Right lung (tissue), 5 donors: ENCODE data around the gene GRB14. TPM values are rescaled to one million over a fixed set of nuclear protein-coding genes. Genes with fewer than 3 reads are reported as not detected.
"Not testable (repeated sequence)": the region's sequence is repeated elsewhere in the genome, so short reads cannot be mapped to it uniquely, and the experiment has no call there.

Source experiments
- DNase-seq, 2 donors: peaks; one replicate each; pipeline ENCODE4 v3.0.0-alpha.2; 2013
- polyA plus RNA-seq, 5 donors: library from polyadenylated mRNA; unstranded; fragments of 120-200 nt; gene quantifications; one replicate each; pipeline versions ENCODE4 v1.2.1 to v1.2.3, GENCODE V29; 2013; ENCODE audit warnings: inconsistent platforms in 1 of 5, low replicate concordance in 1 of 5; ENCODE audit not compliant: insufficient read length in 5 of 5, insufficient read depth in 1 of 5

The GRB14 gene
- polyA plus RNA-seq, 5 donors: 44.7 to 77.4 (median 66.2) TPM

DNA sequence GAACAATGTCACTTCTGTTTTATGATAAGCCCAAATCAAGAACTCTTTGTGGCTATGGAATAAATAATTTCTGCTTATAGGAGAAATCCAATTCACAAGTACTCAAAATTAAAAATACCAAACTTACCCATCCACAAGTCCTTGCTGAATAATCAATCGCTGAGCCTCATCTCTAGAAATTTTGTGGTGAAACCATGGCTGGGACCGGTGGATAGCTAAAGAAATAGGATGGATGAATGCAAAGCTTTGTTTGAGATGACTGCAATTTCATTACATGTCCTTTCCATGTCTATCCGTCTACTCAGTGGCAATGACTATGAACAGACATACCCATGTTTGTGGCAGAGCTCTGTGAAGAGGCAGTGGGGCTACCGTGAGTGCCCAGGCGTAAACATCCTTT is 124.4 kb downstream of the GRB14 start:
- no peak for DNase-seq

DNA sequence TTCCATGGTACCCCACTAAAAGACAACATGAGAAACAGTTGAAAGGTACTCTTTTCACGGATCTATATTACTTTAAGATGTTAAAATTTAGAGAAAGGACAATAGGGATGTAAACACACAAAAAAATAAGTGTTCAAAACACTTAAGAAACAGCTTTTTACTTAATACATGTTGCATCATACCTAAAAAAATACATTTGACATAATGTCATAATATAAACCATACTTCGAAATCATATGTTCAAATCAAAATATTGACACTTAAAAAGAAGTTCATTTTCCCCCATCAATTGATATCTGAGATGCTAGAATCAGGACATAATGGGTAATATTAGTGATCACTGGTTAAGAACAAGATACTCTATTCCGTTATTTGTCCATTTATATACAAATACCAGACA is 124.9 kb downstream of the GRB14 start:
- DNase-seq: no peak

GRCh38 chr2:164495491-164496223 is 125.6 kb downstream of the GRB14 start:
- peak; percentile 4 to 11 for DNase-seq

DNA sequence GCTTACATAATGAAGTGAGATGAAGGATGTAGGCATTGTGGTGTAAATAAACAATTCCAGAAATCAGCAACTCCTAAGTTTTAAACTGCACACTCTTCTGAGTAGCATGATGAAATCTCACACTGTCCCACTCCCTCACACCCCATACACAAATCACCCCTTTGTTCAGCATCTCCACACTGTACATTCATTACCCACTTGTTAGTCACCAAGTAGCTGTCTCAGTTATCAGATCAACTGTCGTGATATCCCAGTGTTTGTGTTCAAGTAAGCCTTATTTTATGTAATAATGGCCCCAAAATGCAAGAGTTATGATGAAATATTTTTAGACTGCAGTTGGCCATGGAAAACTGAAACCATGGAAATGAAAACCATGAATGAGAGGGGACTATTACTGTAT is 135.7 kb downstream of the GRB14 start:
- no peak for DNase-seq

DNA sequence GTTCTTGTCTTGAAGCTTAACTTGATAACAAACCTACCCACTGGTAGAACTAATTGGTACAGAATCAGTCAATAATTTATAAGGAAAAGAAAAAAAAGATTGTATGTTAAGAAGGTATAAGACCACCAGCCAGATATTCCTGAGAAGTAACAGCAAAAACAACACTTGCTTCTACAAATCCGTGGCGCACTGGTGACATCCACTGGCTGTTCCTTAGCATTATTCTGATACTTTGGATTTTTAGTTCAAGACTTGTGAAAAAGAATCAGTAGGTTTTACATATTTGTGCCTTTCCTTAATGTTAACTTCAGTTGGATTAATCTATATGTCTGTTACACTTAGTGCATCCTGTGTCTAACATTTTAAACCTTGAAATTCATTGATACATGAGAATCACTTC is 141.8 kb downstream of the GRB14 start:
- DNase-seq: peak; percentile 16 to 17

GRCh38 chr2:164478205-164478604 is 143.1 kb downstream of the GRB14 start:
- no peak for DNase-seq

GRCh38 chr2:164474873-164475272 is 146.4 kb downstream of the GRB14 start:
- no peak for DNase-seq

GRCh38 chr2:164473021-164473420 is 148.3 kb downstream of the GRB14 start:
- no peak for DNase-seq

DNA sequence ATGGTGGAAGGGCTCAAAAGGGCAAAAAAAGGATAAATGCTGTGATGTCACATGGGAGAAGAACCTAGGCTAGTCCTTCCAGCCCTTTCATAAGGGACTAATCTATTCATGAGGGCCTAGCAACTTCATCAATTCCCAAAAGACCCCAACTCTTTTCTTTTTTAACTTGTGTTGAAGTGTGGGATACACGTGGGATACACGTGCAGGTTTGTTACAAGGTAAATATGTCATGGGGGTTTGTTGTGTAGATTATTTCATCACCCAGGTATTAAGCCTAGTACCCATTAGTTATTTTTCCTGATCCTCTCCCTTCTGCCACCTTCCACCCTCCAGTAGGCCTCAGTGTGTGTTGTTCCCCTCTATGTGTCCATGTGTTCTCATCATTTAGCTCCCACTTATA is 156.2 kb downstream of the GRB14 start:
- not testable (repeated sequence) for DNase-seq

DNA sequence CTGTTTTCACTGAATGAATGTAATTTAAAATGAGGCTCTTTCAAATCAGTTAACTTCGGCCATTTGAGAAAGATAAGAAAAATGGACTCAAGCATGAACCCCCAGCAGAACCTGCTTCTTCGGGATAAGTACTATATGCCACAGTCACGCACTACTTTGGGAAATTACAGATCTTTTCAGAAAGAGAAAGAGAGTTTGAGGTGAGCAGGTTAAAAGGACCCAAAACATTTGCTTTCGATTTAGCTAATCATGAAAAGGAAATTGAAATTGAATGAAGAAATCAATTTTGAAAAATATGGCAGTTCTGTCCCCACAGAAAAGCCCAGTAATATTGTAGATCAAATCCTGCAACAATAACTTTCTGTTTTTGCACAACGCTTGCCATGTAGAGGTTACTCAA is 156.9 kb downstream of the GRB14 start:
- no peak for DNase-seq

DNA sequence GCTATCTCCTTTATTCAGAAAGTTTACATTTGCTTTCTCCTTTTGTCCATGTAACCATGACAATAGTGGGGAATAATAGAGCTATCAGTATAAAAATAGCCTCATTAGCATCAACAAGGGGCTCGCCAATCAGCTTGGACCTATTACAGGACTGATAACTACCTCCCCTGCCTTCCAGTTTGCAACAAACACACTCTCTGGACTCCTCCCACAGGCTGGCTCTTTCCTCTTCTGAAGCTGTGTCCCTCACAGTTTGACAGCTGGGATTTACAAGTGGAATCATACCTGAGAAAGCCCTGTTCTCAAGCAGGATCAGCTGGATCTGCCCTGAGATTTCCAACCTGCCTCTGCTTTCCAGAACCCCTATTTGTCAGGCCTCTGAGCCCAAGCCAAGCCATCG is 162.5 kb downstream of the GRB14 start:
- DNase-seq: no peak

- no peak for DNase-seq
These were observed 164.0 kb downstream of the GRB14 start for GRCh38 chr2:164457271-164457670.

- peak; percentile 5 to 19 for DNase-seq
These were observed 164.7 kb downstream of the GRB14 start for GRCh38 chr2:164456619-164457018.

DNA sequence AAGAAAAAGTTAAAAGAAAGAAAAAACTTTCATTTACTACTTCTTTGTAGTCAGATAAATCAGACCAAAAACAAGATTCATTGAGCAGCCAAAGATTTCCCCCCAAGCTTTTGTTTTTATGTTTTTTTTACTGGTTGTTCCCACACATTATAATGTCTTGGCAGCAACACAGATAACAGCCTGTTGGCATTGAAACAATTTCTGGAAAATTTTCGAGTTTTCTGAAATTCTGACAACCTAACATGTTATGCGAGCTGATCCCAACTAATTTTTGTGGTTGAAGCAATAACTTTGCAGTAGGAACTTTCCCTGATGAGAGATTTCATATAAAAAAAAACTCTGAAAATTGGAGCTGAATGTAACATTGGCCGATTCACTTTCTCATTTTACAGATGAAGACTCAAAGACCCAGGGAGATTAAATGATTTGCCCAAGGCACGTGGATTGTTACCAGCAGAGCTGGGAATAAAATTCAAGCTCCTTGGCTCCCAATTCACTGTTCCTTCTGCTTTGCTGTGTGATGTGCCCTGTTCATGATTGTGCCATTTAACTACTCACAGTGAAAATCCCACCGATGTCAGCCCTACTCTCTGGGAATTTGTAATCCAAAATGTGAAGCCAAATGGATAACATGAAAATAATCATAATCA is 167.5 kb downstream of the GRB14 start:
- no peak for DNase-seq

- no peak for DNase-seq
These were observed 171.0 kb downstream of the GRB14 start for GRCh38 chr2:164450278-164450677.

DNA sequence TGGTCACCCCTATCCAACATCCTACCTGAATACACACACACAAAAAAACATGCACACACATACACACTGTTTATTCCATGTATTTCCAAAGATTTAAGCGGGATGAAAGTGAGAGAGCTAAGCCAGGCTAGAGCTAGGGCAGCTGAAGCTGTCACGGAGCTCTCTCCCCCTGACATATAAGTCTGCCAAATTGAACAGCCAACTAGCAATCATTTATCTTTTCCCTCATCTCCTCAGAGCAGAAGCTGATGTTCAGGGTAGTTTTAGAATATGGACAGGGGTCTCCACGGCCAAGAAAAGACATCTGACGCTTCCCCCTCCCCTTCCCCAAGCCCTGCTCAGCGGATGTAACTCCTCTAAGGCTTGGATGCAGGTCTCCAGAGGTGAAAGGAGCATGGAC is 171.6 kb downstream of the GRB14 start:
- no peak for DNase-seq

GRCh38 chr2:164447660-164448059 is 173.6 kb downstream of the GRB14 start:
- no peak for DNase-seq

Other genes starting within 250 kb of the GRB14 start
- 10 to 100 TPM; 14.6 to 26.4 (median 22.3) TPM for gene COBLL1, start 220.3 kb upstream of the GRB14 start, polyA plus RNA-seq